Aortic smooth muscle cell (primary cell): ENCODE data around the gene TTLL4. TPM values are rescaled to one million over a fixed set of nuclear protein-coding genes. Genes with fewer than 3 reads are reported as not detected.

Source experiments
- total RNA-seq: library from RNA; depleted of rRNA; stranded (reverse); fragments of >200 nt; gene quantifications from 2 replicates; pipeline ENCODE4 v1.2.3, GENCODE V29; 2014

The TTLL4 gene, protein sequence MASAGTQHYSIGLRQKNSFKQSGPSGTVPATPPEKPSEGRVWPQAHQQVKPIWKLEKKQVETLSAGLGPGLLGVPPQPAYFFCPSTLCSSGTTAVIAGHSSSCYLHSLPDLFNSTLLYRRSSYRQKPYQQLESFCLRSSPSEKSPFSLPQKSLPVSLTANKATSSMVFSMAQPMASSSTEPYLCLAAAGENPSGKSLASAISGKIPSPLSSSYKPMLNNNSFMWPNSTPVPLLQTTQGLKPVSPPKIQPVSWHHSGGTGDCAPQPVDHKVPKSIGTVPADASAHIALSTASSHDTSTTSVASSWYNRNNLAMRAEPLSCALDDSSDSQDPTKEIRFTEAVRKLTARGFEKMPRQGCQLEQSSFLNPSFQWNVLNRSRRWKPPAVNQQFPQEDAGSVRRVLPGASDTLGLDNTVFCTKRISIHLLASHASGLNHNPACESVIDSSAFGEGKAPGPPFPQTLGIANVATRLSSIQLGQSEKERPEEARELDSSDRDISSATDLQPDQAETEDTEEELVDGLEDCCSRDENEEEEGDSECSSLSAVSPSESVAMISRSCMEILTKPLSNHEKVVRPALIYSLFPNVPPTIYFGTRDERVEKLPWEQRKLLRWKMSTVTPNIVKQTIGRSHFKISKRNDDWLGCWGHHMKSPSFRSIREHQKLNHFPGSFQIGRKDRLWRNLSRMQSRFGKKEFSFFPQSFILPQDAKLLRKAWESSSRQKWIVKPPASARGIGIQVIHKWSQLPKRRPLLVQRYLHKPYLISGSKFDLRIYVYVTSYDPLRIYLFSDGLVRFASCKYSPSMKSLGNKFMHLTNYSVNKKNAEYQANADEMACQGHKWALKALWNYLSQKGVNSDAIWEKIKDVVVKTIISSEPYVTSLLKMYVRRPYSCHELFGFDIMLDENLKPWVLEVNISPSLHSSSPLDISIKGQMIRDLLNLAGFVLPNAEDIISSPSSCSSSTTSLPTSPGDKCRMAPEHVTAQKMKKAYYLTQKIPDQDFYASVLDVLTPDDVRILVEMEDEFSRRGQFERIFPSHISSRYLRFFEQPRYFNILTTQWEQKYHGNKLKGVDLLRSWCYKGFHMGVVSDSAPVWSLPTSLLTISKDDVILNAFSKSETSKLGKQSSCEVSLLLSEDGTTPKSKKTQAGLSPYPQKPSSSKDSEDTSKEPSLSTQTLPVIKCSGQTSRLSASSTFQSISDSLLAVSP
- 4.2 and 5.6 TPM in 2 replicates for total RNA-seq

DNA sequence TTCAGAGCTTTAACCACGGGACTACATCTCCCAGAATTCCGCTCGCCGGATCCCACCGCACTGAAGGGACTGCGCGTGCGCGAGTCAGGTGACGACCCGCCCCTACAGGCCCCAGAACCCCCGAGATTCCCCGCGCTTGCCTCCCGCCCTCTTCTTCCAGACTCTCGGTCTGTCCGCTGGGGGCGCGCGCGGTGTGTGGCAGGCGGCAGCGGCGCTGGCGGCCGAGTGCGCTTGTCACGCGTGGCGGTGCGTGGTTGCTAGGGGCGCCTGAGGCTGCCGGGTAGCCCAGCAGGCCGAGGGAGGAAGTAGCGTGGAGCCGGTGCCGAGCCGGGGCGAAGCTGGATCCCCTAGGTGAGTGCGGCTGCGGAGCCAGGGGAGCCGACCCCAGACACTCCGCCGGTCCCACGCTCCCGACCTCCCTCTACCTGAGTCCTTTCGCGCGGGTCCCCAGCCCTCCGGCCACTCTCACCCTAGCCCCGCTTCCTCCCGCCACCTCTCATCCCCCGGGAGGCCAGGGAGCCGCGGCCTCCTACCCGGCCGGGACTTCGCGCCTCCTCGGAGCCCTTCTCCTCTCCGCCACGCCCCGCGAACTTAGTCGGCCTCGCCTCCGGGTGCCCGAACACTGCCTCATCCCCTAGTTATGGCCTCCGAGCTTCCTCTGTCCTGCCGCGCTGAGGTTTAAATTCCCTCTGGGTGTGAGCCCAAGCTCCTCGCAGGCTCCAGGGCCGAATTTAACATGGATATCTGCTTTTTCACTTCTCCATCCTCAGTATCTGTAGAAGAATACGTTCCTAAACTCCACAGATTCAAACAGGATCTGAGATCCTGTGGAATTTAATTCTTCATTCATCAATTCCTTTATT, at the start of gene TTLL4:
Gene TTLL4, plus strand, starts transcription at position 149 of the 863 bp plus-strand sequence. CDS start 26,842 bp downstream, outside the sequence.

DNA sequence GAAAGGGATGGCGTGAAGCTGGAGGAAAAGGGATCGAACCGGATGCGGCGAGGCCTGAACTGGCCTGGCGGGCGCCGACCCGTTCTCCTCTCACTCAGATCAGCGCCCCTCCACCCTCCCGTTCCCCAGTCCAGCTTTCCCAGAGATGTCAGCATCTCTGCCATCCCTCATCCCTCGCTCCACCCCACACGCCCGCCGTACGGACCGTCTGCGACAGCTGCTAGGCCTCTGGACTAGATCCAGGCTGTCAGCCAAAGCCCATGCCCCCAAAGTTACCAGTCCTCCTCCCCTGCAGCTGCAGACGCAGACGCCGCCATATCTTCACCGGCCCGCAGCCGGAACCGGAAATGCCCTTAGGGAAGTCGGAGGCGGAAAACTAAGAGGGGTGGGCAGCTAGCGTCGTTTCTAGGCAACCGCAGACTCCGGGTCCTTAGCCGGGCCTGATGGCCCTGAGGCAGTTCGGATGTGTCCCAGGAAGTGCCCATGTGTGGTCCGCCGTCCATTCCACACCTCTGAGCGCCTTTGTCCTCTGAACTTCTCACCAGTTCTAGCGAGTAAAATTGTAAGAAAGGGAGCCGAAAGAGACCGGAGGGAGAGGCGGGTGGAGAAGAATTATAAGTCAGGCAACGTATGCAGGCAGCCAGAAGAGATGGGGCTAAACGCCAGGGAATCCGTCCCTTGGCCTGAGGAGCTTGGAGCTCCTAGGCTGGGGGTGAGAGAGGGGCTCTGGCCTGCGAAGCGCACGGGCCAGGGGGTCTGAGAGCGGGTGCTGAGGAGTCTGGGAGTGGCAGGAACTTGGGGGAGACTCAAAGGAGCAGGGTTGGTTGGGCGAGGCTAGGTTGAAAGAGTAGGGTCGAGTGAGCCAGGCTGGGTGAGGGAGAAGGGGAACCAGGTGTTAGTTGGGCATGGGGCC, 38.7 kb upstream of the TTLL4 start, which contains the start of the genes RNF25 and STK36:
Gene RNF25, minus strand, starts transcription at position 349 of the 913 bp plus-strand sequence. Its CDS starts 32 bp downstream, at position 317.
Gene STK36, plus strand, starts transcription at position 433 of the 913 bp plus-strand sequence. CDS start 744 bp downstream, outside the sequence.

DNA sequence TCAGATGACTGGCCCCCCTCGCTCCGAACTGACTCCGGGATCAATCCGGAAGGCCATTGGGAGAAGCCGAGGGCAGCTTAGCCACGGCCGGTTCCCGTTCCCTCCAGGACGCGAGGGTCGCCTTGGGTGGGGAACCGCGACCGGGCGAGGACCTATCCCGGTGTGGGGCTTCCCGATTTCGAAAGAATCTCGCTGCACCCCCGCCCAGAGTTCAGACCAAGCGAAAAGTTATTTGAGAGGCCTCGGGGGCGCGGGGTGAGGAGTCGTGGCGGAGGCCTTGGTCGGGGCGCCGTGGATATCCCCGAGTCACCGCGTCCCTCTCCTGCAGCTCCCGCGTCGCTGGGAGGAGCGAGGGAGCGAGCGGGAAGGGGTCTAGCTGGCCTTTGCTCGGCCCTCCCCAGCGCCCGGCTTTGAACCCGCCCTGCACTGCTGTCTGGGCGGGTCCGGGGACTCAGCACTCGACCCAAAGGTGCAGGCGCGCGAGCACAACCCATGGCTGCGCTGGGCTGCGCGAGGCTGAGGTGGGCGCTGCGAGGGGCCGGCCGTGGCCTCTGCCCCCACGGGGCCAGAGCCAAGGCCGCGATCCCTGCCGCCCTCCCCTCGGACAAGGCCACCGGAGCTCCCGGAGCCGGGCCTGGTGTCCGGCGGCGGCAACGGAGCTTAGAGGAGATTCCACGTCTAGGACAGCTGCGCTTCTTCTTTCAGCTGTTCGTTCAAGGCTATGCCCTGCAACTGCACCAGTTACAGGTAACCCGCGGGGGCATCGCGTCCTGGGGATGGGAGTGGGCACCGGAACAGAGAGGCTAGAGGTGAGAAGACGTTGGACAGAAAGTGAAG, 71.3 kb downstream of the TTLL4 start, which contains the start of gene CYP27A1:
Gene CYP27A1, plus strand, starts transcription at position 457 of the 837 bp plus-strand sequence. Its CDS starts 36 bp downstream, at position 493.

Other genes starting within 250 kb of the TTLL4 start
- gene USP37, start 142.5 kb upstream of the TTLL4 start, total RNA-seq, result 8.3 and 9.4 TPM in 2 replicates
- 36.4 and 39.9 TPM in 2 replicates for gene CNOT9, start 142.0 kb upstream of the TTLL4 start, total RNA-seq
- gene PLCD4, start 102.9 kb upstream of the TTLL4 start, total RNA-seq, result 2.1 and 4.0 TPM in 2 replicates
- gene ZNF142, start 51.2 kb upstream of the TTLL4 start, total RNA-seq, result 5.9 and 7.7 TPM in 2 replicates
- 26.2 and 41.6 TPM in 2 replicates for gene BCS1L, start 51.2 kb upstream of the TTLL4 start, total RNA-seq
- 29.3 and 31.6 TPM in 2 replicates for gene RNF25, start 38.8 kb upstream of the TTLL4 start, total RNA-seq
- gene STK36, start 38.7 kb upstream of the TTLL4 start, total RNA-seq, result 17.2 and 17.6 TPM in 2 replicates
- 13.5 and 18.1 TPM in 2 replicates for gene CYP27A1, start 71.3 kb downstream of the TTLL4 start, total RNA-seq
- gene PRKAG3, start 121.0 kb downstream of the TTLL4 start, total RNA-seq, result 0.40 and 1.9 TPM in 2 replicates
- not detected in 2 replicates for gene WNT6, start 149.0 kb downstream of the TTLL4 start, total RNA-seq
- not detected in 2 replicates for gene WNT10A, start 170.0 kb downstream of the TTLL4 start, total RNA-seq
- not detected in 2 replicates for gene CDK5R2, start 248.8 kb downstream of the TTLL4 start, total RNA-seq